GM12878 (cell line): ENCODE measurements around the gene RAB11FIP2. TPM values are rescaled to one million over a fixed set of nuclear protein-coding genes. Genes with fewer than 3 reads are reported as not detected.

ENCODE experiments used
- ATAC-seq: fragments of 200-7000 bp; cut with Tn5 transposase; 3 replicates; pipeline ENCODE4 v1.9.1; 2020; ENCODE audit warnings: mild to moderate bottlenecking, moderate library complexity
- BruUV-seq: library from RNA; stranded (reverse); fragments of 400-500 nt; replicated peaks from 2 replicates; lab custom pipeline; 2021; lab: Mats Ljungman, UMichigan
- CTCF ChIA-PET: fragments of 300-600 bp; sonication (Branson Sonifier 250); formaldehyde crosslinking; extraction: SDS; loops from one replicate; lab custom pipeline; 2021; ENCODE audit warnings: inconsistent platforms; lab: Yijun Ruan, JAX
- POLR2A ChIA-PET: fragments of 350-600 bp; formaldehyde crosslinking; extraction: SDS; loops from one replicate; lab custom pipeline; 2021; ENCODE audit warnings: inconsistent platforms; lab: Charles Lee
- RAD21 ChIA-PET: fragments of 300-600 bp; sonication (Branson Sonifier 250); formaldehyde crosslinking; loops from one replicate; lab custom pipeline; 2023; ENCODE audit warnings: antibody characterized with exemption; ENCODE audit not compliant: unreplicated experiment; lab: Charles Lee
- SMC1A ChIA-PET: fragments of 300-600 bp; sonication (Branson Sonifier 250); formaldehyde crosslinking; loops from one replicate; lab custom pipeline; 2023; ENCODE audit not compliant: unreplicated experiment, uncharacterized antibody; lab: Charles Lee
- DNase-seq: peaks from one replicate; pipeline ENCODE4 v3.0.0-alpha.2; 2011; ENCODE audit warnings: low read depth, low spot score
- FAIRE-seq: peaks from 3 replicates; lab custom pipeline; 2011; peaks lifted over from hg19 to GRCh38; lab: Jason Lieb, UNC
- H2AFZ ChIP-seq: 2 replicates; pipeline ENCODE4 v1.6.0; 2011; ENCODE audit warnings: low read depth, low read length, control low read depth; ENCODE audit not compliant: control insufficient read depth
- H3K27ac ChIP-seq: 2 replicates; pipeline ENCODE4 v1.5.1; 2011; ENCODE audit warnings: control low read depth; ENCODE audit not compliant: control insufficient read depth, insufficient read depth
- H3K27me3 ChIP-seq, 2 experiments: replicated peaks in 1 of 2; 2 replicates each; pipeline versions ENCODE4 v1.6.0 to v1.6.1; 2011; ENCODE audit warnings: low read length in 1 of 2; ENCODE audit not compliant: control insufficient read depth in 2 of 2, insufficient read depth in 2 of 2
- H3K36me3 ChIP-seq, 2 experiments: 2 replicates each; pipeline ENCODE4 v1.5.1; 2011; ENCODE audit warnings: low read length in 1 of 2; ENCODE audit not compliant: control insufficient read depth in 2 of 2, insufficient read depth in 2 of 2
- H3K4me1 ChIP-seq: 2 replicates; pipeline ENCODE4 v1.6.1; 2011; ENCODE audit warnings: mild to moderate bottlenecking, low read length, moderate library complexity, mixed read lengths; ENCODE audit not compliant: control insufficient read depth, insufficient read depth
- H3K4me2 ChIP-seq: 2 replicates; pipeline ENCODE4 v1.6.0; 2011; ENCODE audit warnings: control low read depth; ENCODE audit not compliant: control insufficient read depth, insufficient read depth
- H3K4me3 ChIP-seq: fragments of 200-600 bp; sonication (generic); 2 replicates; pipeline ENCODE4 v1.5.1; 2016
- H3K79me2 ChIP-seq: 2 replicates; pipeline ENCODE4 v1.6.0; 2011; ENCODE audit warnings: low read length; ENCODE audit not compliant: control insufficient read depth, insufficient read depth
- H3K9ac ChIP-seq: 2 replicates; pipeline ENCODE4 v1.8.0; 2011; ENCODE audit warnings: low read length, control low read depth, mixed read lengths; ENCODE audit not compliant: control insufficient read depth, insufficient read depth
- H3K9me3 ChIP-seq: replicated peaks from 3 replicates; pipeline ENCODE4 v1.5.1; 2011; ENCODE audit warnings: mild to moderate bottlenecking, low read length; ENCODE audit not compliant: control insufficient read depth, insufficient read depth
- H4K20me1 ChIP-seq: 2 replicates; pipeline ENCODE4 v1.6.0; 2011; ENCODE audit not compliant: control insufficient read depth, insufficient read depth
- CBX3 ChIP-seq: fragments of 200-600 bp; sonication (generic); IDR thresholded peaks from 2 replicates; pipeline ENCODE4 v1.6.1; 2016; ENCODE audit warnings: low read depth, borderline replicate concordance
- ETV6 ChIP-seq, 2 experiments: fragments of 450-650 bp in 1 of 2; IDR thresholded peaks in 1 of 2; conservative IDR thresholded peaks in 1 of 2; 2 replicates each; pipeline ENCODE4 v1.6.1; 2014; ENCODE audit warnings: antibody characterized with exemption in 1 of 2, borderline replicate concordance in 1 of 2, low read depth in 1 of 2, mild to moderate bottlenecking in 1 of 2, moderate library complexity in 1 of 2
- GATAD2B ChIP-seq: fragments of 450-650 bp; conservative IDR thresholded peaks from 2 replicates; pipeline ENCODE4 v1.6.1; 2017; ENCODE audit warnings: low read depth, mild to moderate bottlenecking, moderate library complexity
- MTA2 ChIP-seq: fragments of 450-650 bp; IDR thresholded peaks from 2 replicates; pipeline ENCODE4 v1.6.1; 2016; ENCODE audit warnings: low read depth, mild to moderate bottlenecking, moderate library complexity
- NR2F1 ChIP-seq: fragments of 450-650 bp; conservative IDR thresholded peaks from 2 replicates; pipeline ENCODE4 v1.6.1; 2017; ENCODE audit warnings: mild to moderate bottlenecking
- RELA ChIP-seq: fragments of 450-650 bp; IDR thresholded peaks from 2 replicates; pipeline ENCODE4 v1.8.0; 2014; ENCODE audit warnings: borderline replicate concordance; ENCODE audit not compliant: partially characterized antibody
- RFX5 ChIP-seq: IDR thresholded peaks from 2 replicates; pipeline ENCODE4 v1.6.1; 2011; ENCODE audit warnings: low read depth, low read length, improper control_type of control experiment
- SREBF2 ChIP-seq: IDR thresholded peaks from 2 replicates; pipeline ENCODE4 v1.6.1; 2012; ENCODE audit warnings: mild to moderate bottlenecking, low read length
- TCF12 ChIP-seq: IDR thresholded peaks from 2 replicates; pipeline ENCODE4 v1.6.1; 2011; ENCODE audit warnings: low read depth, mild to moderate bottlenecking, low read length
- ZBED1 ChIP-seq: IDR thresholded peaks from 2 replicates; pipeline ENCODE4 v1.6.1; 2016; ENCODE audit warnings: borderline replicate concordance
- WGBS: methylation state at CpG from one replicate; pipeline ENCODE4 v1.1.6; 2016; ENCODE audit warnings: low lambda C conversion rate; ENCODE audit not compliant: insufficient replicate concordance, insufficient coverage; ENCODE audit errors: missing lambda C conversion rate; 5-methylcytosine and 5-hydroxymethylcytosine counted together
- in situ Hi-C: fragments of 300-500 bp; cut with MboI; formaldehyde crosslinking; loops from 9 replicates; pipeline ENCODE4 v1.14.3; 2018; ENCODE audit warnings: mixed read lengths
- intact Hi-C: fragments of 100-400 bp; cut with micrococcal nuclease; formaldehyde crosslinking; loops from one replicate; pipeline ENCODE4 v1.14.2; 2022; ENCODE audit not compliant: unreplicated experiment
- polyA plus RNA-seq, 11 experiments: library from polyadenylated mRNA; depleted of rRNA in 4 of 11; unstranded in 6 of 11; stranded (reverse) in 5 of 11; fragments of >200 nt; fragmentation: Nextera tagmentation in 4 of 11; fragmentation: Illumina TruSeq in 1 of 11; extraction: Ambion mirVana in 4 of 11; extraction: Trizol in 1 of 11; gene quantifications; 1 replicate in 1 of 11; 2 replicates in 10 of 11; pipeline versions ENCODE4 v1.2.1 to v1.2.3, GENCODE V29; 2011 to 2016; ENCODE audit warnings: inconsistent platforms in 2 of 11, missing spikeins in 2 of 11, low read depth in 1 of 11
- total RNA-seq, 4 experiments: library from RNA; depleted of rRNA in 3 of 4; stranded (reverse); fragments of >200 nt in 3 of 4; fragmentation: Illumina TruSeq in 1 of 4; extraction: Trizol in 1 of 4; gene quantifications; 2 replicates each; pipeline versions ENCODE4 v1.2.1 to v1.2.3, GENCODE V29; 2013 to 2021
- TF ChIP-seq, protein P1 (sequence below): fragments of 450-650 bp; IDR thresholded peaks from 2 replicates; pipeline ENCODE4 v1.6.1; 2017; ENCODE audit warnings: mild to moderate bottlenecking, low read depth, inconsistent platforms; ENCODE audit not compliant: poor library complexity, severe bottlenecking

The RAB11FIP2 gene
- total and polyA plus RNA-seq, 10 of the 15 experiments (the other 5 are each of a cell fraction or from before 2014, with no cell fraction given): 1.8 to 16.7 (median 4.3) TPM

DNA sequence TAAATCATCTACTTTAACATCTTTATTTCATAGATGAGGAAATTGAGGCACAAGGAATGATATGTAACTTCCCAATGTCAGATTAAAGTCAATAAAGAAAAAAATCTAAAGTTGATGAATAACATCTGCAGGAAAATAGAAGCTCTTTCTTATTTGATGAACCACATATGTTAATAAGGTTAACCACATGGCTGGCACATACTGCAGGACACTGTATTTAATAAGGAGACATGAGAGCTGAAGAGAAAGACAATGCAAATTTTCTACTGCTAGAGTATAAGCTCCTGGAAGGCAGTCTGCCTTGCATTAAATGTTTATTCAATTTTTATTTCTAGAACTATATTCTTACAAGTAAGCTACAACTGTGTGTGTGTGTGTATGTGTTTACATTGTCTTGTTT lies 4.4 kb downstream of the RAB11FIP2 start:
- peaks cover 35% of the 10 kb centered on the region for H3K79me2 ChIP-seq
- no TSS peak for BruUV-seq
- ATAC-seq (no peak), FAIRE-seq (no peak), DNase-seq (no peak)
- no peaks in the 10 kb centered on the region for H4K20me1 ChIP-seq
- ChIA-PET SMC1A (interaction anchor here (0.8 to 5.5 kb wide), 6 partner anchors 8 to 510 kb away, joined by 3 to 31 read pairs (median 3); no protein-coding TSS in a partner anchor), CTCF (interaction anchor here (0.8 to 1.3 kb wide), 2 partner anchors 14 to 23 kb away, joined by 3 read pairs; no protein-coding TSS in a partner anchor), POLR2A (no interaction called here)
- H3K36me3 ChIP-seq: no peaks in the 10 kb centered on the region
- no peak overlapping the region for H3K9ac ChIP-seq
- H3K4me1 ChIP-seq: peaks cover 4% of the 10 kb centered on the region
- in situ Hi-C loops (no loop called here), intact Hi-C loops (no loop called here)
- no peaks in the 10 kb centered on the region for H3K27me3 ChIP-seq
- 0 out of 2 replicates have a peak overlapping the region, but pooled peaks have one; percentile 61 for H3K4me2 ChIP-seq
- TF ChIP-seq GATAD2B: no peak
- TF ChIP-seq, all 136 proteins: peak for 0
- RAD21 ChIA-PET: interaction anchor here (0.8 to 1.6 kb wide), 3 partner anchors 9 to 34 kb away, joined by 3 to 6 read pairs (median 3); no protein-coding TSS in a partner anchor
- Histone ChIP-seq H3K9me3 (no peaks in the 10 kb centered on the region), H3K27ac (no peak overlapping the region), H3K4me3 (no peak overlapping the region), H2AFZ (no peak overlapping the region)

DNA sequence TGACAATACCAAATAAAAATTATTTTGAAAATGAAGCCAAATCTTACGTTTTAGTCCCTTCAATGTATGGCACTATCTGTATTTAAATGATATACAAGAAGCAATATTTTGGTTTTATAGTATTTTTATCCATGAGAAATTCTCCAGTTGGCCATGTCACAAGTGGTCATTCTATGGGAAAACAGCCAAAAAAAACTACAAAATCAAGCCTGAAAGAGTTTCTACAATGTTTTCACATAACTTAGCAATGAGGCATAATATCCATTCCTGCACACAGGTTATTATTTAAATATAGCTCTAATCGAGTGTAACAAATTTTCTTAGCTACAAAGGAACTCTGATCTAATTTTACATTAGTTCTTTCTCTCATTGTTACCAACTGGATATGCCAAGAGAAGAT lies 5.4 kb downstream of the RAB11FIP2 start:
- DNase-seq (no peak), ATAC-seq (no peak), FAIRE-seq (no peak)
- SMC1A ChIA-PET: interaction anchor here (0.6 to 5.5 kb wide), 4 partner anchors 9 to 127 kb away, joined by 3 to 31 read pairs (median 4); no protein-coding TSS in a partner anchor
- in situ Hi-C loops: no loop called here
- Histone ChIP-seq H3K27me3 (no peaks in the 10 kb centered on the region), H3K4me1 (no peaks in the 10 kb centered on the region; the same call in 1 of the 2 replicates), H3K9me3 (no peaks in the 10 kb centered on the region), H2AFZ (no peak overlapping the region), H3K36me3 (no peaks in the 10 kb centered on the region), H3K79me2 (peaks cover 33% of the 10 kb centered on the region), H3K4me3 (no peak overlapping the region), H4K20me1 (no peaks in the 10 kb centered on the region), H3K9ac (no peak overlapping the region), H3K4me2 (no peak overlapping the region), H3K27ac (no peak overlapping the region)
- CTCF ChIA-PET: no interaction called here
- intact Hi-C loops: no loop called here
- POLR2A ChIA-PET: no interaction called here
- no TSS peak for BruUV-seq
- WGBS: 97% methylated on average over 2 of the region's 2 CpGs
- RAD21 ChIA-PET: interaction anchor here (1.6 kb wide), 1 partner anchor 13 kb away, joined by 6 read pairs; no protein-coding TSS in a partner anchor
- TF ChIP-seq, protein P1, sequence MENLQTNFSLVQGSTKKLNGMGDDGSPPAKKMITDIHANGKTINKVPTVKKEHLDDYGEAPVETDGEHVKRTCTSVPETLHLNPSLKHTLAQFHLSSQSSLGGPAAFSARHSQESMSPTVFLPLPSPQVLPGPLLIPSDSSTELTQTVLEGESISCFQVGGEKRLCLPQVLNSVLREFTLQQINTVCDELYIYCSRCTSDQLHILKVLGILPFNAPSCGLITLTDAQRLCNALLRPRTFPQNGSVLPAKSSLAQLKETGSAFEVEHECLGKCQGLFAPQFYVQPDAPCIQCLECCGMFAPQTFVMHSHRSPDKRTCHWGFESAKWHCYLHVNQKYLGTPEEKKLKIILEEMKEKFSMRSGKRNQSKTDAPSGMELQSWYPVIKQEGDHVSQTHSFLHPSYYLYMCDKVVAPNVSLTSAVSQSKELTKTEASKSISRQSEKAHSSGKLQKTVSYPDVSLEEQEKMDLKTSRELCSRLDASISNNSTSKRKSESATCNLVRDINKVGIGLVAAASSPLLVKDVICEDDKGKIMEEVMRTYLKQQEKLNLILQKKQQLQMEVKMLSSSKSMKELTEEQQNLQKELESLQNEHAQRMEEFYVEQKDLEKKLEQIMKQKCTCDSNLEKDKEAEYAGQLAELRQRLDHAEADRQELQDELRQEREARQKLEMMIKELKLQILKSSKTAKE: no peak
- TF ChIP-seq ETV6 (conservative IDR thresholded peaks at IDR 0.05 in 1 of 2, IDR thresholded peaks at IDR 0.05 in 1 of 2; ENCODE audit: borderline replicate concordance in 1 of 2, low read depth in 1 of 2): no peak
- no peak for TF ChIP-seq ZBED1
- TF ChIP-seq SREBF2: no peak
- TF ChIP-seq MTA2: no peak
- no peak for TF ChIP-seq TCF12
- TF ChIP-seq CBX3: no peak
- no peak for TF ChIP-seq RFX5
- TF ChIP-seq NR2F1: no peak
- TF ChIP-seq RELA: no peak
